Activated CD4-positive, CD25-positive, alpha-beta regulatory T cell (primary cell): Measurements from ENCODE around the gene CELF4.

ENCODE experiments used
- DNase-seq, 4 experiments: peaks; one replicate each; lab custom pipeline; 2025; lab: John Stamatoyannopoulos, UW

CELF4 gene

DNA sequence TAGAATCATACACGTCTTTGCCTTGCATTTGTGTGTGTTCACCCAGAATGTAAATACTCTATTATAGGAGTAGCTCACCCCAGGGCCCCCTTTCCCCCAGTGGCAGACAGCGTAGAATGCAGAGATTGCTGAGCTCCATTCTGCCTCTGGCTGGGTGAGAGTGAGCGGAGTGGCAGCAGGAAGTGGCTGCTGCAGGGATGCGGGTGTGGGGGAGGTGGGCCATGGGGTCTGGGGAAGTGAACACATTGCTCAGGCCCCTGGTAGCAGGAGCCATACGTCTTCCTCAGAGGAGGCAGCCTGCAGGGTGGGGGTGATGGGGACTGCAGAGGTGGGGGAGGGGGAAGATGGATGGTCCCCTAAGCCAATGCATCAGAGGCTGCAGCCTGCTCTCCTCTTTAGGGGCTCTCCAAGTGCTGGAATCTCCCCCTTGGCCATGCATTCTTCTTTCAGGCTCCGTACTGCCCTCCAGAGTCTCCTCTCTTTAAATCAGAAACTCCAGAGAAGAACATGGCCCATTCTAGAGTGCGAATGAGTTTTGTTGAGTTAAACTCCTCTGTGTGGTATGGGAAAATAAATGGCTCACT lies 72.2 kb downstream of the CELF4 start:
- DNase-seq = no peak

DNA sequence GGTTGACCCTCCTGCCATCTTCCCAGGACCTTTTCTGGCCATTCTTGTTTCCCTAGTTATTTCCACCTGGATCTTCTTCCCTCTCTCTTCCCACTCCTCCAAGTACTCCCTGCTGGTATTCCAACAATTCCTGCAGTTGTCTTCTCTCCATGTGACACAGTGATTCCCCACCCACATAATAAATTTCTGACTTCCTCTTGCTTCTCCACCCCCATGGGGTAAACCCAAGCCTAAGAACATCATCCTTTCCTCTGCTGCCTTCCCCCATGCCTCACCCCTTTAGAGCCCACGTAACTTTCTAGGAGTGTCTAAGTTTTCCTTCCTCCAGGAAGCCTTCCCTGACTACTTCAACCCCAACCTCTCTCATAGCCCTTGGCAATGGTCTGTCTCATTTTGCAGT lies 72.6 kb downstream of the CELF4 start:
- DNase-seq = no peak

GRCh38 chr18:37491526-37491925 lies 74.1 kb downstream of the CELF4 start:
- DNase-seq = no peak

DNA sequence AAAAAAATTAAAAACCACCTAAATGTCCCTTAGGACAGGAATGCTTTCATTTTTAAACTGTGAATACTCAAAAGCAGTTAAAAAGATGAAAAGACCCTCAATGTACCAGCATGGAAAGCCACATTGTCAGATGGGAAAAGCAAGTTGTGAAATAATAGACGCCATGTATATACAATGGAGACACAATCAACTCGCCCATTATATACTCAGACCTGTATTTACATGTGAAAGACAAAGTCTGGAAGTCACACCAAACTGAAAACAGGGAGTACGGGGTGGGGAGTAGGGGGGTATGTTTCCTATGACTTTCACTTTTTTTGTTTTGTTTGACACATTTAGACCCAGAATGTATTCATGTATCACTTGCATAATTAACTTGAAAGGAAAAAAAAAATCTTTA lies 75.6 kb downstream of the CELF4 start:
- DNase-seq = no peak

DNA sequence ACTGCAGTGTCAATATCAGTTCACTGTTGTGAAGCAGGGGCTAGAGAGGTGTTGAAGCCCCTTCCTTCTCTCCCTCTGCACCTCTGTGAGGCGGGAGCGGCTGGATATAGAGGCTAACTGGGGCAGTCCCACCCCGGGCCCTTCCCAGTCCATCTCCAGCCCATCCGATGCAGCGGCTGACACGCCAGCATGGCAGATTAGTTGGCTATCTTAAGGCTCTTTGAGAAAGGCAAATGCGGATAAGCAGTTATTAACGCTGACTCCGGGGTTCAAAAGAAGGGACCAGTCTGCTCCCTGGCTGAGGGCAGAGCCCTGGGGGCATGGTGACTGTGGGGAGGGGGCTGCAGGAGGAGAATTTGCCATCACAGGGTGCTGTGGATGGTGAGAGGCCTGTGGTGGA lies 76.6 kb downstream of the CELF4 start:
- no peak for DNase-seq

- DNase-seq = no peak
These were observed 78.2 kb downstream of the CELF4 start for GRCh38 chr18:37487400-37487867.

DNA sequence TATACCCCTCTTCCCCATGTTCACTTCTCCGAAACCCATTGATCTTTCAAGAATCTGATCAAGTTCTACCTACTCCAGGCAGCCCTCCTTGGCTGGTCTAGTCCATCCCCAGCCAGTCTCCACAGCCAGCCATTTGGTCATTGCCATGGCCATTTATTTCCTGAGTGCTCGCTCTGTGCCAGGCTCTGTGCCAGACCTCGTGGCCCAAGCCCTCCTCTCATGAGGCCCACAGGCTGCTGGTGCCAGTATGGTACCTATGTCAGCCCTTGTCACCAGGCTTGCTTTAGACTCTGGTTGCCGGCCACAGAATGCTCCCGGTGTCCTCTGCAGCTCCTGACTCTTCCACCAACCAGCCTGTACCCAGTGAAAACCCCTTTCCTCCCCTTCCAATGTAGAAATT lies 78.8 kb downstream of the CELF4 start:
- DNase-seq = no peak

DNA sequence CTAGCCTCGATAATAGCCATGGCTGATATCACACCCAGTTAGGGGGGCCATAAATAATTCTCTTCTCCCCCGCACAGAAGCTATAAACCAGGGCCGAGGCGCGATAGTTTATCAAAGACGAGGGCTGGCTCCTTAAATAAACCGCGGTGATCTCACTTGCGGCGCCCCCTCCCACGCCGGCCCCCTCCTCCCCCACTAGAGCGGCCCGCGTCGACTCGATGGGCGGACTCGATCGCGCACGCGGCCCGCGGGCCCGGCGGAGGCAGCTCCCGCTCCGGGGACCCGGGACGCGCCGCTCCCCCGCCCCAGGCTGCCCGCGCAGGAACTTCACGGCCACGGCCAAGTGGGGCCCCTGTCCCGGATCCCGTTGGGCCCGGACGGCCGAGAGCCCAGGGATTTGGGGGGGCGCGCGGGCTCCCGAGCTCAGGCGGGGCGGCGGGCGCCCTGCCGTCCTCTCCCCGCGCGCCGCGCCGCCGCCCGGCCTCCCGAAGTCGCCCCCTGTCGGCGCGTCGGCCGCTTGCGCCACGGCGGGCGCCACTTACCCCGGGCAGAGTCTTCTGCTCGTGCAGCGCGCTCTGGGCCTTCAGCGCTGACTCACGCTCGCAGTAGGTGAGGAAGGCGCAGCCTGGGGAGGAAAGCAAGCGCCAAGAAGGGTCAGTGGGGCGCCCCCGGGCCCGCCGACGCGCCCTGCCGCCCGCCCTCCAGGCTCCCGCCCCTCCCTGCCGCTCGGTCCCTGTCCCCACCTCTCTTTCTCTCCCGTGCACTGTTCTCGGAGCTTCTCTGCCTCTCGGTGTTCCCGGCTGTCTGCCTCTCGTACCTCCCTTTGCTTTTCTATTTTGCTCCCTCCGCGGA lies 80.4 kb downstream of the CELF4 start:
- no peak for DNase-seq

DNA sequence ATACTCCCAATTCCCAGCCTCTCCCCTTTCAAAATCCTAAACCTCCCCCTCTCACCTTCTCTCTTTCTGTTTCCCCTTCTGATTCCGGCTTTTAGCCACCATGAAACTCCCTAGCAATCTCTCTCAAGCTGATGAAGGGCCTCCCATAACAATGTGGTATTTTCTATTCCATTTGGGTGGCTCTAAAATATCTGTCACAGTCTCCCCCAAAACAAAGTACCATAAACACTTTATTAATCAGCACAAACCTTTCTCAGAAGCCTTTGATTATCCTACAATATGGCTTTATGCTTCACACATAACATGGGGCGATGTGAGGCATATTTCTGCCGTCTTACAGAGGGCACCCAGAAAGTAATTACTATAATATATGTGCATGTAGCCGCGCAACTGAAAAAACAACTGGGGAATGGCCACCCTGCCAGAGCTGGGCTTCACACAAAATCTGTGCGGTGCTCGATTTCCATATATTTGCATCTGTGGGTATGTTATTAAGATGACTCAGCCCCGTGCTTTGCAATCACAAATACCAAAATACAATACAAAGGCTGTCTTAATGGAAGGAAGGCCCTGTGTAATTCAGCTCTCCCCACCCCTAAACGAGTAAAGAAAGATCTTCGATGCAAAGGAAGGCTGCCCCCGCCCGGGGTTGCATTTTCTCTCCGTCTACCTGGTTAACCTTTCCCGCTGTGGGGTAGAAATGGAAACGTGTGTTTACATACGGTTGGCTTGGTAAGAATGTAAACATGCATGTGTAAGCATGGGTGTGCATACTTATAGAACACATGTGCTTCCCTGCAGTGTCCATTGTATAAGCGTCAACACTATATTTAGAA lies 81.4 kb downstream of the CELF4 start:
- DNase-seq = no peak

DNA sequence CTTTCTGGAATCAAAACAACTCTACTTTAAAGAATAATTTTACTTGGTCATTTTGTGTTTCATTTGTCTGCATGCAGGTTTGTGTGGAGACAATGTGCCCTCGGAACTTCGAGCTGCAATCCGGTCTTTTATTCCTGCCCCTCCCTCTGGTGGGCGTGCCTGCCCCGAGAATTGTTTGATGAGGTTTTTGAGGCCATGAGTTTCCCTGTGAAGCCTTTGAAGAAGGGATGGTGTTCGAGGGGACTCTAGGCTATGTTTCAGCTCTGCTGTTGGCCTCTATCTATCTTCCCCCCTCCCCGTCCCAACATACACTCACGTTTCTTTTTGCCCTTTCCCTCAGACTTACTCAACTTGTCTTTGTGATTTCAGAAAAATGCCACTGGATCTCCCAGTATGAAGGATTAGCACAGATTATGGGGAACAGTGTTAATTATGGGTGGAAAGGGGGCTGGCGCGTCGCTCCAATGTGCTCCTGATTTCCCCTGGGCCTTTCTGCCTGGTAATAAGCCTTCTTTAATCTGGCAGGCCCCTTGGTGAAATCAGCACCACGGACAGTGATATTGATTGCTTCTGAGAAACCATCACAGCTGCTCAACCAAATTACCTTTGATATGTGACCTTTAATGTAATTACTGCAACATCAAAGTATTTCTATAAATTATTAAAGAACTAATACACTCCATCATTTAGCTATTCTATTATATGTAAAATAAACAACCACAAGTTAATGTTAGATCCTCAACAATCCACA lies 82.2 kb downstream of the CELF4 start:
- no peak for DNase-seq

GRCh38 chr18:37482433-37482832 lies 83.2 kb downstream of the CELF4 start:
- DNase-seq = no peak

- no peak for DNase-seq
These were observed 83.6 kb downstream of the CELF4 start for GRCh38 chr18:37482002-37482401.

DNA sequence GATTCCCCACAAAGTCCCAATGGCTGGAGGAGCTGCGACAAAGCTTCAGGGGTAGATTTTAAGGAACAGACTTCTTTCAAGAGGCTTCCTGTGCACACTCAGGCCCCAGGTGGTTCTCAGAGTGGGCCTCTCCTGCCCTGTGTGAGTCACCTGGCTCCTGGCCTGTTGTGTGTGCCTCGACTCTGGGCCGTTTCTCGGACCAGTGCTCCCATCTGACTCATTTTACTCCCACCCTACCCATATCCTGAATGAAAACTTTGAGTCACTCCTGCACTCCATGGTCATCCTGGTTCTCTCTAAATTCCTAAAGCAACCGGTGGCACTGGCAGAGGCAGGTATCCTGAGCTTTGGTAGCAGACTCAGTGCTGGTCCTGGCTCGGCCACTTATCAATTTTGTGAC lies 84.1 kb downstream of the CELF4 start:
- DNase-seq = no peak

DNA sequence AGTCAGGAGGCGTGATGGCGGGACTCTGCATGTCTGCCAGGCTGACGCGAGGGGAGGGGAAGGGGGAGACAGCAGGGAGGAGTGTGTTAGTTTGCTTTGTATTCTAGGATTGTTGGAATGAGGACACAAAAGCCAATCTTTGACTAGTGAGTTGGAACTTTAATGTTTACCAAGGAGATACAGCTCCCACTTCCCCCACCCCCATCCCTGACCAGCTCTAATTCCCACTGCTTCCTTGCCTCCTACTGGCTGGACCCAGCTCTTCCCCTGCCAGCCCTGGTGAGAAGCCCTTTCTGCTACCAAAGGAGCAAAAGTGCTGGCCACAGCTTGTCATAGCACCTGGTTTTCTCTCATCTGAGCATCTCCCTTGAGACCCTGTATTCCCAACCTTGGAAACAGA lies 84.5 kb downstream of the CELF4 start:
- no peak for DNase-seq

DNA sequence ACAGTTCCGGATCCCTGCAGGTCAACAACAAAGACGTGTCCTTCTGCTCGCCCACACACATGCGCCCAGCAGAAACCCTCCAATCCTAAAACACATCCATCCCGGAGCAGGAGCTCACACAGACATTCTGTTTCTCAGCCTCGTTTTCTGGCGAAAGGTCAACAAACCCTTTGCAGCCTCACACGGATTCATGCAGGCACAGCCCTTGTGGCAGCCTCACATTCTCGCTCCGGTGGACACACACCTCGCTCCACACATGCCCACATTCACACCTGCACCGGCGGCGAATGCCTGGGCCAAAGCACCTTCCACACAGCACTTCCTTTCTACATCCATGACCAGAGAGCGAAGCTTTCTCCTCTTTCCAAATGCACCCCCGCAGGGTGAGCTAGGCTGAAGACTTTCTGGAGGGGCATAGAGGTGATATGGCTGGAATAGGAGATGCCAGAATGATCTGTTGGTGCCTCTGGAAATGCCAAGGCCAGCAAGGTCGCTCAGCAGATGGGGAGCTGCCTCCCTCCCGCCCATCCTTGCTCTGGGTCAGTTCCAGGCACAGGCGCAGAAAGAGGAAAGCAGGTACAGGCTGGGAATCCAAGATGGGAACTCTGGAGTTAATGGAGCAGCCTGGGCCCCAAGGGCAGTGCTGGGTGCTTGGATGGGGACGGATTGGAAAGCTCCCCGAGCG lies 88.8 kb downstream of the CELF4 start:
- no peak for DNase-seq

DNA sequence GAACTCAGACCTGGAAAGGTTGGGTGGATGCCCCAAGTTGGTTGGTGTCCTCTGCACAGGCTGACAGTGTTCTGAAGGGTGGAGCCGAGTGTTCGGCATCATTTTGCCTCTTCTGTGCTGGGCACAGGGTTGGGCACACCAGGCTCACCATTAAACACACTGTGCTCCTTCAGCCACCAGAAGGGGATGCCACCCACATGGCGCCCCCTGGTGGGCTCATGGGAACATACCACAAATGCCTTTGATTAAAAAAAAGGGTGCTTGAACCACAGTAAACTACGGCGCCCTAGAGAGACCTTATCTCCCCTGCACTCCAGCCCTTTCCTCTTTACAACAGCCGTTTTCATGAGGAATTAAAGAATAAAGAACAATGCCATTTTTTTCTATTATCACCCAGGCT lies 89.4 kb downstream of the CELF4 start:
- no peak for DNase-seq

DNA sequence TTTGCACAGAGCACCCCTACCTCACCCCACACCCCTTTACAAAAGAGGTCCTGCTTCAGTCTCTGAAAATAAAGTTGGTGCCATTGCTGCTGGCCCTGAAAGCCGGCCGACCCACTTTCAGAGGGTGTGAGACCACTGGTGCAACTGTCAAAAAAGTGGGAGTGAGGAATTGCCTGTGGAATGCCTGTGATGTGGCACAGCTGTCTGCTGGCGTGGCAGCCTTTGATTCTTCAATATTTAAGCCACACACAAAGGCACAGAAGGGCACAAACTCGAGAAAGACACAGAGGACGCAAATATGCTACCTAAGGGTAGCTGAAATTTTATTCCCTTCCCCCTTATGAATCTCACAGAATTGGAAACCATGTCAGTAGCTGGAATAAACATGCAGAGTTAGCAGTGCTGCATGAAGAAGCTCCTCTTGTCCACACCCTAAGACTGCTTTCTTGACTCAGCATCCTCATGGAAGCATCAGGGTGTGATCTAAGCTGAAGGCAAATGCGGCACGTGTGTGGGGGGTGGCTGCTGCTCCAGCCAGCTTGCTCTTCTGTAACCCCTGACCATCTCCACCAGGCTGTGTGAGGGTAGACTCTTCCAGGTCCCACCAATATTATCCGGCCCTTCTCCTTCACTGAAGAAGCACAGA lies 92.3 kb downstream of the CELF4 start:
- no peak for DNase-seq

DNA sequence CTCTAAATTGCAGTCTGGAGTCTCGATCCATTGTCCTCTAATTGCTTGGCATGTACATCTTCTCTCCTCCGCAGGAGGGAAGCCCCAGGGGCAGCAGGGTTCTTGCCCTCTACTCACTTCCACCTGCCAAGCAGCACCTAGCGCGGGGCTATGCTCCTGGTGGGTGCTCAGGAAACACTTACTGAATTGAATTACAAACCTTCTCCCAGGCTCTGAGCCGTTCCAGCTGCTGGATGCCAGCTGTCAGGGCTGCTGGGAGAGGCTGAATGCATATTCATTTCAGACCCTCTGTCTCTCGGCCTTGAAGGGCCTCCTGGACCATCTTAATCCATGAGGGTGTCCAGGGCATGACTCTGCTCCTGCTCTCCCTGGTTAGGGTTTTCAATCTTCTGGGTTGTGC lies 94.0 kb downstream of the CELF4 start:
- no peak for DNase-seq

- no peak for DNase-seq
These were observed 94.6 kb downstream of the CELF4 start for GRCh38 chr18:37470986-37471385.

DNA sequence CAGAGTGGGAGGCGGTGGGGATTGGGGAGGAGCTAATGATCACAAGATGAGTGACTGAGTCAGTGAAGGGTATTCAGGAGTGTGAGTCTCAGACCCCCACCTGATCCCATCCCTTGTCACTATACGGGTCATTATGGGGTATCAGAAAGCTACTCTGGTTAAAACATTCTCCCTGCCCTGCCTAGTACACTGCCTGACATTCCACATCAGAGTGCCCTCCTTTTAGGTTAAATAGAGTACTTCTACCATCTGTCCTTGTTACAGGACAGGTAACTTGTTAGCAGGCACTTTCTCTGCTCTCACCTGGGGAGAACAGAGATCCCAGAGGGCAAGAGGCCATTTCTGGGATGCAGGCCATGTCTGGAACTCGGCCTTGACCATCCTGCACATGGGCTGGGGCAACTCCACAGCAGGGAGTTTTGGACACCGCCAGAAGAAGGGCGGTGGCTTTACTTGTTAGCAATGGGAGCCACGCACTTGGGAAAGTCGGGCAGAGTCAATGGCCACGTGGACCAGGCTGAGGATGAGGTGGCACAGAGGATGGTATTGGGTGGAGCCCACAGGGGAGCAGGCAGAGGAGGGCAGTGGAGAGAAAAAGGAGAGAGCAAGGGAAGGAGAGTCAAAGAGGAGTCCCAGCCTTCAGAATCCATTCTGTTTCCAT lies 98.5 kb downstream of the CELF4 start:
- DNase-seq = no peak
